COR-L47 (cell line): Measurements from ENCODE around the gene PEX11B.

ENCODE experiments used
- DNase-seq: peaks from one replicate; lab custom pipeline; 2025; lab: John Stamatoyannopoulos, UW

The PEX11B gene

GRCh38 chr1:145906954-145907753 lies 11.4 kb downstream of the PEX11B start:
- DNase-seq: no peak

- no peak for DNase-seq
These were observed 17.1 kb downstream of the PEX11B start for GRCh38 chr1:145901312-145902021.

- no peak for DNase-seq
These were observed 19.8 kb downstream of the PEX11B start for GRCh38 chr1:145898756-145899155.

- no peak for DNase-seq
These were observed 20.5 kb downstream of the PEX11B start for GRCh38 chr1:145897969-145898368.

- DNase-seq: no peak
These were observed 23.0 kb downstream of the PEX11B start for GRCh38 chr1:145895471-145895870.

- DNase-seq: no peak
These were observed 25.0 kb downstream of the PEX11B start for GRCh38 chr1:145893306-145894055.

- peak; percentile 20 for DNase-seq
These were observed 25.9 kb downstream of the PEX11B start for GRCh38 chr1:145892486-145893087.

GRCh38 chr1:145891587-145892485 lies 26.7 kb downstream of the PEX11B start:
- DNase-seq: peak; percentile 98

GRCh38 chr1:145891143-145891542 lies 27.4 kb downstream of the PEX11B start:
- DNase-seq: peak; percentile 29

GRCh38 chr1:145889722-145890121 lies 28.8 kb downstream of the PEX11B start:
- DNase-seq: no peak

GRCh38 chr1:145887631-145888030 lies 30.9 kb downstream of the PEX11B start:
- DNase-seq: no peak

- DNase-seq: no peak
These were observed 31.7 kb downstream of the PEX11B start for GRCh38 chr1:145886816-145887215.

GRCh38 chr1:145886390-145886789 lies 32.1 kb downstream of the PEX11B start:
- DNase-seq: no peak

GRCh38 chr1:145885738-145886287 lies 32.7 kb downstream of the PEX11B start, which contains the start of gene ANKRD35:
TSS of gene ANKRD35 (minus strand) at chr1:145885866. CDS start at chr1:145885758, 108 bp downstream.
- DNase-seq: peak; percentile 77

- DNase-seq: no peak
These were observed 33.8 kb downstream of the PEX11B start for GRCh38 chr1:145884675-145885074.

- DNase-seq: peak; percentile 95
These were observed 38.7 kb downstream of the PEX11B start for GRCh38 chr1:145879775-145880174.

- no peak for DNase-seq
These were observed 39.8 kb downstream of the PEX11B start for GRCh38 chr1:145878724-145879123.

- DNase-seq: no peak
These were observed 40.5 kb downstream of the PEX11B start for GRCh38 chr1:145877923-145878486.

- no peak for DNase-seq
These were observed 43.9 kb downstream of the PEX11B start for GRCh38 chr1:145874646-145875045.
